HG03159 (cell line): ENCODE data around the gene MAPK7.

ENCODE experiments used
- ATAC-seq: cut with Tn5 transposase; IDR thresholded peaks from one replicate; pipeline ENCODE4 v1.9.1; 2021; ENCODE audit warnings: mild to moderate bottlenecking, moderate library complexity; ENCODE audit not compliant: unreplicated experiment

MAPK7 gene

GRCh38 chr17:19377602-19378415 is 489 bp upstream of the MAPK7 start:
- peak; percentile 92 for ATAC-seq

GRCh38 chr17:19379361-19380065 is 1.2 kb downstream of the MAPK7 start:
- no peak for ATAC-seq

DNA sequence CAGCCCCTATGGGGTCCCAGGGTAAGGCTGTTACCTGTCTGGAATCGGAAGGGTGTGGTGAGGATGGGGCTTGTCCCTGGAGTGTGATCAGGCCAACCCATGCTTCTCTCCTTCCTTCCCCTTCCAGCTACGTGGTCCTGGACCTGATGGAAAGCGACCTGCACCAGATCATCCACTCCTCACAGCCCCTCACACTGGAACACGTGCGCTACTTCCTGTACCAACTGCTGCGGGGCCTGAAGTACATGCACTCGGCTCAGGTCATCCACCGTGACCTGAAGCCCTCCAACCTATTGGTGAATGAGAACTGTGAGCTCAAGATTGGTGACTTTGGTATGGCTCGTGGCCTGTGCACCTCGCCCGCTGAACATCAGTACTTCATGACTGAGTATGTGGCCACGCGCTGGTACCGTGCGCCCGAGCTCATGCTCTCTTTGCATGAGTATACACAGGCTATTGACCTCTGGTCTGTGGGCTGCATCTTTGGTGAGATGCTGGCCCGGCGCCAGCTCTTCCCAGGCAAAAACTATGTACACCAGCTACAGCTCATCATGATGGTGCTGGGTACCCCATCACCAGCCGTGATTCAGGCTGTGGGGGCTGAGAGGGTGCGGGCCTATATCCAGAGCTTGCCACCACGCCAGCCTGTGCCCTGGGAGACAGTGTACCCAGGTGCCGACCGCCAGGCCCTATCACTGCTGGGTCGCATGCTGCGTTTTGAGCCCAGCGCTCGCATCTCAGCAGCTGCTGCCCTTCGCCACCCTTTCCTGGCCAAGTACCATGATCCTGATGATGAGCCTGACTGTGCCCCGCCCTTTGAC is 2.4 kb downstream of the MAPK7 start:
- ATAC-seq: no peak

- ATAC-seq: no peak
Observed at GRCh38 chr17:19381361-19381740, 3.1 kb downstream of the MAPK7 start.

- ATAC-seq: no peak
Observed at GRCh38 chr17:19381741-19382444, 3.6 kb downstream of the MAPK7 start.

DNA sequence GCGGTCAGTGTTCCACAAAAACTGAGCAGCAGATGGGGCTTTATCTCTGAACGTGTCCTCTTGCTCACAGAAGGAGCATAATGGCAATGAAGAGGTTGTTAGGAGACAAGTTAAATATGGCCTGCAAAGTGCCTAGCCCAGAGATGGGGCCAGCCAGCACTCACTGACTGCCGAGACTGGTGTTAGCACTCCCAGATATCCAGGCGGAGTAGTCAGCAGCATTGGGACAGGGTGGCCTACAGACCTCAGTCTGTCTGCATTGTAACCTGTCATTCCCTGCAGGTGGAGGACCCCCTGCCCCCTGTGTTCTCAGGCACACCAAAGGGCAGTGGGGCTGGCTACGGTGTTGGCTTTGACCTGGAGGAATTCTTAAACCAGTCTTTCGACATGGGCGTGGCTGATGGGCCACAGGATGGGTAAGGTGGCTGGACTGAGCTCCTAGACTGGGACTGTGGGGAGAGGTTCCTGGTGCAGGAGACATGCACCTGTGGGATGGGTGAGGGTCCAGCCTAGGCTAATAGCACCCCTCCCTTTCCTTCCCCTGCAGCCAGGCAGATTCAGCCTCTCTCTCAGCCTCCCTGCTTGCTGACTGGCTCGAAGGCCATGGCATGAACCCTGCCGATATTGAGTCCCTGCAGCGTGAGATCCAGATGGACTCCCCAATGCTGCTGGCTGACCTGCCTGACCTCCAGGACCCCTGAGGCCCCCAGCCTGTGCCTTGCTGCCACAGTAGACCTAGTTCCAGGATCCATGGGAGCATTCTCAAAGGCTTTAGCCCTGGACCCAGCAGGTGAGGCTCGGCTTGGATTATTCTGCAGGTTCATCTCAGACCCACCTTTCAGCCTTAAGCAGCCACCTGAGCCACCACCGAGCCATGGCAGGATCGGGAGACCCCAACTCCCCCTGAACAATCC is 4.5 kb downstream of the MAPK7 start:
- ATAC-seq: no peak

GRCh38 chr17:19383681-19384470 is 5.6 kb downstream of the MAPK7 start:
- no peak for ATAC-seq

DNA sequence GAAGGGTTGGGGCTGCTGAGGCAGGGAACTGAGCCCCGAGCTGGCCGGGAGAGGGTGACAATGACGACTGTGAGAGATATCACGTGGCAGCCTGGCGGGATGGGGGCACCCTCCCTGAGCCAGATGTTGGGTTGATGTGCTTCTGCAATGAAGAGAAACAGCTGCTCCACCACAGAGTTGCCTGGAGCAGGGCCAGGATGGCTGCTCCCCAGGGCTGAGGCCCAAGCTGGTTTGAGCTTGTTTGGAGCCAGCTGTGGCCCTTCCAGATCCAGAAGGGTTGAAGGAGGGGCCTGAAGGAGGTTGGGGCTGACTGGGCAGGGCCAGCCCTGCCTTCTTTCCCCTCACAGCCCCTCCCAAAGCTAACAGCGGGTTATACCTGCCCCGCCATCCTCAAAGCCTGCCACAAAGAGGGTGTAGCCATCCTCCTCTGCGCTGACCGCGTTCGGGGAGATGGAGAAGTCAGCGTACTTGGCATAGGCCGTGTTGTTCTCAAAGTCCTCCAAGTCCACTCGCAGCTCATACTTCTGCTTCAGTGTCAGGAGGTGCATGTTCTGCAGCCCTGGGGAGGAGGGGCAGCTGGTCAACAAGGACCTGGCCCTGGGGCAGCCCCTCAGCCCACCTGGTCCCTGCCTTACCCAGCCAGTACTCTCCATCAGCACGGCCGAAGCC is 6.6 kb downstream of the MAPK7 start:
- no peak for ATAC-seq

DNA sequence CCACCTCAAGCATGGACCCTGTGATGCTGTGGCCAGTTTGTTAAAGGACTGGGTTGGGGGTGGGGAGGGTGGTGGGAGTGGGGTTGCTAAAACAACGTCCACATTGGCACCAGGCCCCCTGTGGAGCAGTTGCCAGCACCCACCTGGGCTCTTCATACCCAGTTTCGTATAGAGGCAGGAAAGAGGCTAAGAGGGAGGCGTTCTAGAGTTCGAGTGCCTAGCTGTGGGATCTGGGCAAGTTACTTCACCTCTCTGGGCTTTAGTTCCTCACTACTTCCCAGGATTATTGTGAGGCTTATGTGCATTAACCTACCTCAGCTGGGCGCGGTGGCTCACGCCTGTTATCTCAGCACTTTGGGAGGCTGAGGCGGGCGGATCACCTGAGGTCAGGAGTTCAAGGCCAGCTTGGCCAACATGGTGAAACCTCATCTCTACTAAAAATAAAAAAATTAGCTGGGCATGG is 7.3 kb downstream of the MAPK7 start:
- no peak for ATAC-seq

- no peak for ATAC-seq
Observed at GRCh38 chr17:19386051-19386929, 8.0 kb downstream of the MAPK7 start.

DNA sequence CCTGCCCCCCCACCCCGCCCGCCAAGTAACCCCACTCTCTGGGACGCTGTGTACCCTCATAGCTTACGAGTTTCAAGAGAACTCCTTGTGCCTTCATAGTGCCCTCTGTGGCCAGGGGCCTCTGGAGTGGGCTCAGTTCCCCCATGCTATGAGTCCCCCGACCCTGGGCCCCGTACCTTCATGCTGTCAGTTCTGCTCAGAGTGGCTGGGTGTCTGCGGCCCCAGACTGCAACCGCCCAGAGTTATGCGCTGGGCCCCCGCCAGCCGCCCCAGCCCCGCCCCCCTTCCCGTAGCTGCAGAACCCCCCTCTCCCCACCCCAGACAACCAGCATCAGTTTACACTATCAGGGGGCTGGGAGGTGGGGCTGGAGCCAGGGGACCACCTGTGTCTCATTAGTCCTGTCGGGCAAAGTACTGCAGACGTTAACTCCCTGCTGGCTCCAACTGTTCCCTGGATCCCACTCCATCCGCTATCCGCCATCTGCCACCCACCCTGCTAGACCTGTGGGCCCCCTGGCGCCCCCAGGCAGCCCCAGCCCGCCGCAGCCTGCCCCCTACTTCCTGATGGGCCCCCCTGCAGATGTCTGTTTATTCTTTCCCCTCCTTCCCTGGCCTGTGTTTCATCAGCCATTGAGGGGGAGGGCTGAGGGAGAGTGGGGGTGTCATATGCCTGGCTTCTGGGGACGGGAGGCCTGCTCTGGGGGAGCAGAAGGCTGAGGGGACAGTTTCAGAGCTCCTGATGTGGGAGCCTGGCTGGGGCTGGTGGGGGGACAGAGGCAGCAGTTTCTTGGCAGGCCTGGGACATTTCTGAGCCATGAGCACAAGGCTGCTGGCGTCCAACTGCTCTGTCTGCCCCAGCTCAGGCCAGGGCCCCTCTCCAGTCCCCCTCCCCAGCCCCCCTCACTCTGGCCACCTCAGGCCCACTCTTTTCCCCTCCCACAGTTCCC is 8.9 kb downstream of the MAPK7 start, which contains the start of gene MFAP4:
MFAP4 (minus strand) TSS at position 217 of the 947 bp plus-strand sequence; CDS start at position 182, 35 bp downstream.
- ATAC-seq: no peak

GRCh38 chr17:19387921-19388521 is 9.7 kb downstream of the MAPK7 start:
- ATAC-seq: no peak

GRCh38 chr17:19388791-19389785 is 10.8 kb downstream of the MAPK7 start:
- ATAC-seq: no peak

DNA sequence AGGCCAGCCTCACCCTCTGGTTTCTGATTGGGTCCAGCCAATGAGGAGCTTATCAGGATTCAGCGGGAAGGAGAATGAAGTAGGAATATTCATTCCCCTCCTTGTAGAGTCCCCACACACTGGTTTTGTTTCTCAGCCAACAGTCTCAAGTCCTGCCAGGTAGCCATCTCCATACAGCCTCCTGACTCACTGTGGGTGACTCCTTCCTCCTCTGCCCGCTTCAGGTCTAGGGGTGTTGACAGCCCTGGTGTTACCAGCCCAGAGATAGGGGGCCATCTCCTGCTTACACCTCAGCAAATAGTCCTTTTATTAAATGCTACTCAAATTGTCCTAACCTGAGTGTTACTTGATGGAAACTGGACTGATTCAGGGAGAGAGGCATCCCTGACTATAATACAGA is 12.7 kb downstream of the MAPK7 start:
- no peak for ATAC-seq

DNA sequence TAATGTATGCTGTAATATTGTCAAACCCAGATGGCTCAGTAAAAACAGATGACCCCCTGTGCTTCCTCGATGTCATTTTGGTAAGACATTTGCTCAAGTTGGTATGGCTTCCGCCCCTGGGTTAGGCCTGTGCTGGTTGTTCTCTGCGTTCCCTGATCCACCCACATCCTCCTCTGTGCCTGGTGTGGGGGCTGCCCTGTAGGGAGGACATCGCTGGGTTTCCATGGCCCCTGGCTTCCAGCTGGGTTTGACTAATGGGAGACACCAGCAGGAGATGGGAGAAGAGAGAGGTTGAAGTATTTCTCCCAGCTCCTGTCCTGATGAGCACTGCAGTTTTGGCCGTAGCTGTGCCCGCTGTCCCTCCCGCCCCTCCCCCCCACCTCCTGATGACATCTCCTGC is 13.1 kb downstream of the MAPK7 start:
- ATAC-seq: no peak
